ENCODE measurements around the gene NPNT.

- TF ChIP-seq EZH2 (IDR thresholded peaks at IDR 0.05; ENCODE audit: insufficient read depth, poor library complexity, severe bottlenecking): no peak
- TF ChIP-seq EZH2phosphoT487 (IDR thresholded peaks at IDR 0.05; ENCODE audit: insufficient read depth, low read depth): no peak
Observed at GRCh38 chr4:106010761-106011160, 115.5 kb downstream of the NPNT start.

All from GM23248 (cell line).